Type B pancreatic cell (in vitro differentiated cells): Measurements from ENCODE around the gene TPST1. TPM values are rescaled to one million over a fixed set of nuclear protein-coding genes. Genes with fewer than 3 reads are reported as not detected.
A peak's percentile ranks its signal among the peaks of the same experiment; 100 is the strongest.

Experiments
- DNase-seq: peaks from one replicate; pipeline ENCODE4 v3.0.0; 2021; ENCODE audit warnings: mixed read lengths; ENCODE audit not compliant: unreplicated experiment; ENCODE audit errors: extremely low spot score
- H3K27ac Mint-ChIP-seq: 2 replicates; pipeline ENCODE4 v1.8.0; 2021; ENCODE audit warnings: mild to moderate bottlenecking, mixed read lengths
- H3K27me3 Mint-ChIP-seq: 2 replicates; pipeline ENCODE4 v1.8.0; 2021; ENCODE audit warnings: mixed read lengths
- H3K36me3 Mint-ChIP-seq: 2 replicates; pipeline ENCODE4 v1.8.0; 2021; ENCODE audit warnings: mixed read lengths
- H3K4me1 Mint-ChIP-seq: one replicate; pipeline ENCODE4 v1.8.0; 2021; ENCODE audit warnings: mixed read lengths; ENCODE audit not compliant: unreplicated experiment
- H3K4me3 Mint-ChIP-seq: 2 replicates; pipeline ENCODE4 v1.8.0; 2021; ENCODE audit warnings: mild to moderate bottlenecking, mixed read lengths
- H3K9me3 Mint-ChIP-seq: 2 replicates; pipeline ENCODE4 v1.8.0; 2021; ENCODE audit warnings: mixed read lengths
- total RNA-seq: library from RNA; stranded (reverse); gene quantifications from 2 replicates; pipeline ENCODE4 v1.2.1, GENCODE V29; 2021; ENCODE audit warnings: low replicate concordance
- TF ChIP-seq, protein P1 (sequence below): fragments of 200-600 bp; sonication (generic); conservative IDR thresholded peaks from 2 replicates; pipeline ENCODE4 v1.5.0; 2021; ENCODE audit warnings: antibody characterized with exemption, mild to moderate bottlenecking

TPST1 gene
- total RNA-seq, 1 donor from 2014 or later, result 26.9 TPM

DNA sequence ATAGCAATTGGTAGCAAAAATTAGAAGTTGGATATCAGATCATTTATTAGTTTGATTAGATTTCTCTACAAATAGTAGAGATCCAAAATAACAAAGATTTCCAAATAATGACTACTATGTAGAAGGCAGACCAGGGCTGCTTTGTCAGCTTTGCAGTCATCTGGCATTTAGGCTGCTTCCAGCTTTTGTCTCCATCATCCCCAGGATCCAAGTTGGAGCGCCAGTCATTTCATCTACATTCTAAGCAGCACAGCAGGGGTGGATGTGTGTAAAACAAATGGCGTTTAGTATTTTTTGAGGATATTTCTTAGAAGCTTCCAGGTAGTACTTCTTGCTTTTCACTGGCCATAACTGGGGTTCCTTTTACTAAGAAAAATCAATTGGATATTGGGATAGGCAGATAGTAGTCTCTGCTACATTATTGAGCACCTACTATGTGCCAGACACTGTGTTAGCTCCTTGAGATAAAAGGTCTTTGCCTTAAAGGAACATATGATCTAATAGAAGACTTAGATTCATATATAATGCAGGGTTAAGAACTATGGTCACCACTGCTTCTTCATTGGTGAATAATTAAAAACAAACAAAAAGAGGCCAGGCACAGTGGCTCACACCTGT, 41.5 kb downstream of the TPST1 start:
- Mint-ChIP-seq H3K36me3 (peaks cover 18% of the 10 kb centered on the region), H3K27ac (peak overlapping the region; percentile 21), H3K4me1 (peaks cover 19% of the 10 kb centered on the region), H3K27me3 (no peaks in the 10 kb centered on the region), H3K4me3 (no peak overlapping the region), H3K9me3 (no peaks in the 10 kb centered on the region)
- DNase-seq, result no peak
- TF ChIP-seq, protein P1, sequence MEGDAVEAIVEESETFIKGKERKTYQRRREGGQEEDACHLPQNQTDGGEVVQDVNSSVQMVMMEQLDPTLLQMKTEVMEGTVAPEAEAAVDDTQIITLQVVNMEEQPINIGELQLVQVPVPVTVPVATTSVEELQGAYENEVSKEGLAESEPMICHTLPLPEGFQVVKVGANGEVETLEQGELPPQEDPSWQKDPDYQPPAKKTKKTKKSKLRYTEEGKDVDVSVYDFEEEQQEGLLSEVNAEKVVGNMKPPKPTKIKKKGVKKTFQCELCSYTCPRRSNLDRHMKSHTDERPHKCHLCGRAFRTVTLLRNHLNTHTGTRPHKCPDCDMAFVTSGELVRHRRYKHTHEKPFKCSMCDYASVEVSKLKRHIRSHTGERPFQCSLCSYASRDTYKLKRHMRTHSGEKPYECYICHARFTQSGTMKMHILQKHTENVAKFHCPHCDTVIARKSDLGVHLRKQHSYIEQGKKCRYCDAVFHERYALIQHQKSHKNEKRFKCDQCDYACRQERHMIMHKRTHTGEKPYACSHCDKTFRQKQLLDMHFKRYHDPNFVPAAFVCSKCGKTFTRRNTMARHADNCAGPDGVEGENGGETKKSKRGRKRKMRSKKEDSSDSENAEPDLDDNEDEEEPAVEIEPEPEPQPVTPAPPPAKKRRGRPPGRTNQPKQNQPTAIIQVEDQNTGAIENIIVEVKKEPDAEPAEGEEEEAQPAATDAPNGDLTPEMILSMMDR, result no peak

DNA sequence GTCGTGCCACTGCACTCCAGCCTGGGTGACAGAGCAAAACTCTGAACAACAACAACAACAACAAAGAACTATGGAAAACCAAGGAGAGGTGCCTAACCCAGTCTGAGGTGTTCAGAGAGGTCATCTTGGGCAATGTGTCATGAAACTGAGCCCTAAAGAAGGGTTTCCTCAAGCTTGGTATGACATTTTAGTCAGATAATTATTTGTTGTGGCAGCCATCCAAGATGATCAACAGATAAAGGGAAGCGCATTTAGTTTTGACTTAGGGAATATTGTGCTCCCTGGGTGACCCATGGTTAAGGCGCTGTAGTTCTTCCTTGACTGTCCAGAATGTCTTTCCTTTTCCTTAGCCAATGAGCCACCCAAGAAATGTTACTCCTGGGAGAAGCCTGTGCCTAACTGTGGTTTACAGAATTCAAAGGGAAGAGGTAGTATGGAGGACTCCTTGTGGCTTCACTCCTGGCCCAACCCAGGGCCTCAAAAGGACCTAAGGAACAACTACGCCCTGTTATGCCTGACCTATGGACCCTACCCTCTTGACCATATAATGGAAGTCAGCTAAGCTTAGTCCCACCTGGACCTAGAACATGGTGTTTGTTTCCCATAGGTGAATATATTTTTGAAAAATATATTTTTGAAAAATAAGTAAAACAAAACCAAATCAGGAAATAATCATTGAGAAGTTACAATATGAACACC, 42.4 kb downstream of the TPST1 start:
- H3K27ac Mint-ChIP-seq, result no peak overlapping the region
- H3K36me3 Mint-ChIP-seq, result peaks cover 18% of the 10 kb centered on the region
- H3K27me3 Mint-ChIP-seq, result no peaks in the 10 kb centered on the region
- H3K4me3 Mint-ChIP-seq, result no peak overlapping the region
- H3K4me1 Mint-ChIP-seq, result peaks cover 19% of the 10 kb centered on the region
- DNase-seq, result no peak
- H3K9me3 Mint-ChIP-seq, result no peaks in the 10 kb centered on the region
- TF ChIP-seq, protein P1, result no peak

DNA sequence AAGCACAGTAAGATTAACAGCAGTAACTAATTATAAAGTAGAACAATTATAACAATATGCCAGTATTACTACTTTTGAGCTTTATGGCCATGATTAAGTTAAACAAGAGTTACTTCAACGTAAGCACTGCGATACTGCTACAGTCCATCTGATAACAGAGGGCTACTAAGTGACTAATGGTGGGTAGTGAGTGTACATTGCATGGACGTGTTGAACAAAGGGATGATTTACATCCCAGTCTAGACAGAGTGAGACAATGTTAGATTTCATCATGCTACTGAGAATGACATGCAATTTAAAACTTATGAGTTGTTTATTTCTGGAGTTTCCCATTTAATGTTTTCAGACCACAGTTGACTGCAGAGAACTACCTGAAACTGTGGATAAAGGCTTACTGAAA, 45.6 kb downstream of the TPST1 start:
- Mint-ChIP-seq H3K27ac (no peak overlapping the region), H3K4me1 (peaks cover 9% of the 10 kb centered on the region), H3K9me3 (no peaks in the 10 kb centered on the region), H3K36me3 (peaks cover 24% of the 10 kb centered on the region), H3K27me3 (no peaks in the 10 kb centered on the region), H3K4me3 (no peak overlapping the region)
- TF ChIP-seq, protein P1, result no peak
- no peak for DNase-seq

DNA sequence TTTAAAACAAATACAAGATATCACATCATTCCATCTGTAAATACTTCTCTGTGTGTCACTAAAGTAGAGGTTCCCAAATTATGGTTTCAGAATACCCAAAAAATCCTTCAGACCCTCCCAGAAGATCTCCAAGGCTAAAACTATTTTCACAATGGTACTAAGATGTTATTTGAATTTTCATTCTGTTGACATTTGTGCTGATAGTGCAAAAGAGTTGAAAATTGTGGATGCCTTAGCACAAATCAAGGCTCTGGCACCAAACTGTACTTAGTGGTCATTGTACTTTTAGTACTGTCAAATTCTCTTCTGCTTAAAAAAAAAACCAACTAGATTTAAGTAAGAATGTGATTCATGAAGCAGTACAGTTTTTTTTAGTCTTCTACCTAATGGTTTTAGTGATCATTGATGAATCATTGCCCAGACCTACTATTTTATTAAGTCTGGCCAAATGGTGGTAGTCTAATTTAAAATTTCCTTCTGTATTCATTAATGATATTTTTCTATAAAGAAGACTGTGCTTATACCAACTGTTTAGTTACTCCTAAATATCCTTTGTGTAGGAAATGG, 50.5 kb downstream of the TPST1 start:
- TF ChIP-seq, protein P1, result no peak
- DNase-seq, result no peak
- Mint-ChIP-seq H3K27me3 (no peaks in the 10 kb centered on the region), H3K9me3 (no peaks in the 10 kb centered on the region), H3K4me1 (peaks cover 12% of the 10 kb centered on the region), H3K36me3 (peaks cover 12% of the 10 kb centered on the region), H3K4me3 (no peak overlapping the region), H3K27ac (no peak overlapping the region)

DNA sequence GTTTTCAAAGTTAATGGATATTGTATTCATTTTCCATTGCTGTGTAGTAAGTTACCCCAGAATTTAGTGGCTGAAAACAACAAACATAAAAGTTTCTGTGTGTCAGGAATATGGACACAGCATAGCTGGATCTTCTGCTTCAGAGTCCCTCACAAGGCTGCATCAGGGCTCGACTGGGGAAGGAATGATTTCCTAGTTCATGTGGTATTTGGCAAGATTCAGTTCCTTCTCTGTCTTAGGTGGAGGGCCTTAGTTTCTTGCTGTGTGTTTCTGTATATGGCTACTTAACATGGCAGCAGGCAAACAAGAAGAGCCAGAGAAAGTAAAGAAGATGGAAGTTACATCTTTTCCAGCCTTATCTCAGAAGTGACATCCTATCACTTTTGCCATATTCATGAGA, 51.1 kb downstream of the TPST1 start:
- no peak for DNase-seq
- H3K27ac Mint-ChIP-seq, result no peak overlapping the region

More for the DNA sequence above, 51.1 kb downstream of the TPST1 start:
- H3K36me3 Mint-ChIP-seq, result peaks cover 12% of the 10 kb centered on the region
- H3K9me3 Mint-ChIP-seq, result no peaks in the 10 kb centered on the region
- H3K27me3 Mint-ChIP-seq, result no peaks in the 10 kb centered on the region
- H3K4me1 Mint-ChIP-seq, result peaks cover 12% of the 10 kb centered on the region
- TF ChIP-seq, protein P1, result no peak
- no peak overlapping the region for H3K4me3 Mint-ChIP-seq
